C1 segment of cervical spinal cord (tissue), 14 donors: ENCODE data around the gene KIRREL1.

Experiments used
- DNase-seq, 14 donors: peaks; one replicate each; lab custom pipeline; 2025; lab: John Stamatoyannopoulos, UW

KIRREL1 gene

GRCh38 chr1:158071138-158071537 is 77.7 kb downstream of the KIRREL1 start:
- DNase-seq = no peak

DNA sequence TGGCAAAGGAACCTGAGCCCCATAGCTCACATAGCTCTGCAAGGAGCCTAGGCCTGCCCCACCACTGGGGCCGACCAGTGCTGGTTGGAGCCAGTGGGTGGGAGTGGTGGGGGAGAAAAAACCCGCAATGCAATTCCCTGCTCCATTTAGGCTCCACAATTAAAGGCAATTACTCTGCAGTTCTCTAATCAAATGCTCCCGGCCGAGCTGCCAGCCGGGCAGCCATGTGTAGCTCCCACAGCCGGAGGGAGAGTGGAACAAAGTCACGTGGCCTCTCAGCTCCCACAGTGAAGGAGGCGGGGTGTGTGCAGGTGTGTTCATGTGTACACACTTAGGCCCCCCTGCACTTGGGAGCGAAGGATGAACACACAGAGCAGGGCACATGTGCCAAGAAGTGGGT is 81.6 kb downstream of the KIRREL1 start:
- DNase-seq = no peak

DNA sequence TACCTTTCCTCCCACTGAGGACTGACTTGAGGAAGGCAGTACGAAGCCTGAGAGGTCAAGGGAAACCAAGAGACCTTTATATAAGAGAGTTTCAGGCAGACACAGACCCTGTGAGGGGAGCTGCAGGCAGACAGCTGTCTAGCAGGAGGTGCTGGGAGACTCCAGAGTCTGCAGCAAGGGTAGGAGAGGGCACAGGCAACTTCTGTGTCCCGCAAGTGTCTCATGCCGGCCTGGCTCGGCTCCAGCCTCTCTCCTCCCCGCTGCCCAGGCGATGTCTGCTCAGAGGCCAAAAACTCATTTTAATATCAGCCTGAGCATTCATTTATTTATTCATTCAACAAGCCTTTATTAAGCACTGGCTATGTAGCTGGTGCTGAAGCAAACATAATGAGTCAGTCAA is 83.0 kb downstream of the KIRREL1 start:
- peak in 1 of 14 donors; percentile 10 for DNase-seq

DNA sequence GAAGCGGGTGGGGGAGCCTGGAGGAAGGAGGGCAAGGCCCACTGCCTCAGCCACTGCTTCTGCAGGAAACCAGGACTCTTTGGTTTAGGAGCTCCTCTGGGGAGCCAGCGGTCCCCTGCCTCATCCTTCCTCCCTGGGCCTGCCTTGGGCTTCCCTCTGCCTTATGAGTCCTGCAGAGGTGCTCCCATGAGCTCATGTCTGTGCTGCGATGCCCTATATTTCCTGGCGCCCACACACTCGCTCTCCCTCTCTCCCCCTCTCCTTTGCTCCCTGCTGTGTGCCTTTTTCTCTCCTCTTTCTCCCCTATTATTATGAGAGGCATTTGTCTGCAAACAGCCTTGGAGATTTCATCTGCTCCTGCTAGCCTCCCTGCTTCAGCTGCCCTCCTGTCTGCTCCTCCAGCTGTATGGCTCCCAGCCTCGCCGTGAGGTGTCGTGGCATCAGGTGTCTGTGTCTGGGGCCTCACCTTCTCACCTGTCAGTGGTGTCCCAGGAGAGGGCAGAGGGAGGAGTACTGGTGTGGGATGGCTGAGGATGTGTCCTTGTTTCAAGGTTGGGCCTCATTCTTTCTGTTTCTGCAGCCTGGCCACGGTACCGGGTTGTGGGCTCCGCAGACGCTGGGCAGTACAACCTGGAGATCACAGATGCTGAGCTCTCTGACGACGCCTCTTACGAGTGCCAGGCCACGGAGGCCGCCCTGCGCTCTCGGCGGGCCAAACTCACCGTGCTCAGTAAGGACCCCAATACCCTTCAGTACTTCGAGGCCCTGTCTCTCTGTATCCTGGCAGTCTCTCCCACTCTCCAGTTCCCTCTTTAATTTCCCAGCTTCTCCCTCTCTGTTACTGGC is 84.2 kb downstream of the KIRREL1 start:
- DNase-seq = no peak

- DNase-seq = no peak
Observed at GRCh38 chr1:158078569-158079080, 85.2 kb downstream of the KIRREL1 start.

DNA sequence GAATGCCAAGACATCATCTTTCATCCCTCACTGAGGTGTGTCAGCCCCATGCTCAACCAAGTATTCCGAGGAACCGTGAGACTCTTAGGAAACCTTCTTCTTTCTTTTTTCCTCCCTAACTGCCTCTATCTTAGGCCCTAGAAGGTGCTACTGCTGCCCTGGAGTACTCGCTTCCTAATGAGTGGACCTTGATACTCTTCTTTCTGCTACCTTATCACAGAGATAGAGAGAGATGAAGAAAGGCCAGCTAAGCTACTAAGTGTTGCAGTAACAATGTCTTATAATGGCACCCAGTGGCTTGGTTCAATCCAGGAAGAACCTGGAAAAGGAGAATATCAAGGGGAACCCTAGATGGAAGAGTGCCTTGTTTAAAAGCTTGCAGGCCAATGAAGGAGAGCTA is 86.6 kb downstream of the KIRREL1 start:
- DNase-seq = no peak

- no peak for DNase-seq
Observed at GRCh38 chr1:158084336-158084735, 90.9 kb downstream of the KIRREL1 start.

- DNase-seq = no peak
Observed at GRCh38 chr1:158084747-158085146, 91.3 kb downstream of the KIRREL1 start.

DNA sequence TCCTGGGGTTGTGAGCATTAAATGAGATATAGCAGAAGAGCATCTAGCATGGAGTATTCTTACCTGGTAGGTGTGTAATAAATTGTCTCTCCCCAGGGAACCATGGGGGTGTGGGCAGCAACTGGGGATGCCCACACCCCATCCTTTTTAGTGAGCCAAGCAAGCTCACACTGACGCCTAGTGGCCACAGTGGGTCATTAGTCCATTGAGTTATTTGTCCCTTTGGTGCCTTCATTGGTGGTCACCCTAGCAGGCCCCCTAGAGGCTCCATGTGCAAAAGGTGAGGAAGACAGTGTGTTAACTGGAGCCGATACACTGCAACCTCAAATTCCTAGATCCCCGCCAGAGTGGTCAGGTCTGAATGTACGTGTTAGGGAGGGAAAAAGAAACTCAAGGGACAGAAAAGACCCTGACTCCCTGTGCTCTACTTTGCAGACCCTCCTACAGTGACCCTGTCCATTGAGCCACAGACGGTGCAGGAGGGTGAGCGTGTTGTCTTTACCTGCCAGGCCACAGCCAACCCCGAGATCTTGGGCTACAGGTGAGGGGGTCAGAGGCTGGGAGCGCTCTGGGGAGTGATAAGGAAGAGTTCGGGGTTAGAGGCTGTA is 94.0 kb downstream of the KIRREL1 start:
- peak in 4 of 14 donors; percentile 1 to 34 (median 11) for DNase-seq

DNA sequence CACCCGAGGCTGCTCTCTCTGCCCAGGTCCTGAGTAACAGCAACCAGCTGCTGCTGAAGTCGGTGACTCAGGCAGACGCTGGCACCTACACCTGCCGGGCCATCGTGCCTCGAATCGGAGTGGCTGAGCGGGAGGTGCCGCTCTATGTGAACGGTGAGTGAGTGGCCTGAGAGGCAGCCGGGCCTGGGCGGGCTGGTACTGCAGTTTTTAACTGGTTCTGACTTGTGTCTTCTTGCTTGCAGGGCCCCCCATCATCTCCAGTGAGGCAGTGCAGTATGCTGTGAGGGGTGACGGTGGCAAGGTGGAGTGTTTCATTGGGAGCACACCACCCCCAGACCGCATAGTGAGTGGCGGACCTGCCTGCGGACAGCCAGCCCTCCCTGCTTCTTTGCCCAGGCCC is 96.0 kb downstream of the KIRREL1 start:
- no peak for DNase-seq

- DNase-seq = no peak
Observed at GRCh38 chr1:158089925-158090637, 96.6 kb downstream of the KIRREL1 start.

DNA sequence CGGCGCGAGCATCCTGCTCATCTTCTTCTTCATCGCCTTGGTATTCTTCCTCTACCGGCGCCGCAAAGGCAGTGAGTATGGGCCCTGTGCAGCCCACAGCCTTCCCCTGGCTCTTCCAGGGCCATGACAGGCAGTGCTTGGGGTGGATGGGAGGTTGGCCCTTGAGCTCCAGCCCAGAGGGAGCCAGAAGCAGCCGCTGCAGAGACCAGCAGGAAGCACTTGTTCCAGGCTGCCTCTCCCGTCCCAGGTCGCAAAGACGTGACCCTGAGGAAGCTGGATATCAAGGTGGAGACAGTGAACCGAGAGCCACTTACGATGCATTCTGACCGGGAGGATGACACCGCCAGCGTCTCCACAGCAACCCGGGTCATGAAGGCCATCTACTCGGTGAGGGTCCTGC is 99.9 kb downstream of the KIRREL1 start:
- no peak for DNase-seq

GRCh38 chr1:158094571-158094970 is 101.1 kb downstream of the KIRREL1 start:
- DNase-seq = no peak

- no peak for DNase-seq
Observed at GRCh38 chr1:158095737-158096335, 102.4 kb downstream of the KIRREL1 start.

GRCh38 chr1:158098256-158098655 is 104.8 kb downstream of the KIRREL1 start:
- no peak for DNase-seq

DNA sequence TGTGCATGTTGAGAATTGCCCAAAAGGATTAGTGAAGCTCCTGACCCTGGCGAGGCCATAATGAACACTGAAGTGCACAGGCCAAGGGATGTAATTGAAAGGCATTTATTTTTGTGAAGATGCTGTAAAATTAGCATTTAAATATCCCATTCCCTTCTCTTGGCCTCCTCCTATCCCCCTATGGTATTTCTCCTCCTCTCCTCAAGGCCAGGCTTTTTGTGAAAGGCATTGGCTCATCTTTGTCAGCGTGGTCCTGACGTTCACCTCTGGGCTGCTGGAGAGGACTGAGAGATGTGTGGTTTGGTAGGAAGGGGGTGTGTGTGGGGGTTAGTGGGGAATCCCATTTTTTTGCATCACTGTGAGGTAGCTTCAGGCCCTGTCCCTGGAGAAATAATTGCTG is 105.7 kb downstream of the KIRREL1 start:
- DNase-seq = no peak

DNA sequence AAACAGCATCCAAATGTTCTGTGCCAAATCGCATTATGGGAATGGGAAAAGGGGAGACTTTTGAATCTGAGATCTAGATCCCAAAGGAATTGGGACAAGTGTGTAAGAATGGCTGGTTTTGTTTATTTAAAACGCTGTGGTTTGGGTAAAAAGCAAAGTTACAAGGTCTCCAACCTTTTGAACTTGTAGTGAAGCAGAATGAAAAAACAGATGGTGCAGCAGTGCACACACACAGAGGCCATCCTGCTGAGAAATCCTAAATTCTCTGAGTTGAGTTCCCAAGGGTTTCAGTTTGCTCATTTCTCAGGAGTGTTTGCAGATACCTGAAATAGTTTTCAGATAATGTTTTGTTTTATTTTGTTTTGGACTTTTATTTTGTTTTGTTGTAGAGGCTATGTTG is 107.1 kb downstream of the KIRREL1 start:
- DNase-seq = no peak

GRCh38 chr1:158101455-158101854 is 108.0 kb downstream of the KIRREL1 start:
- no peak for DNase-seq

DNA sequence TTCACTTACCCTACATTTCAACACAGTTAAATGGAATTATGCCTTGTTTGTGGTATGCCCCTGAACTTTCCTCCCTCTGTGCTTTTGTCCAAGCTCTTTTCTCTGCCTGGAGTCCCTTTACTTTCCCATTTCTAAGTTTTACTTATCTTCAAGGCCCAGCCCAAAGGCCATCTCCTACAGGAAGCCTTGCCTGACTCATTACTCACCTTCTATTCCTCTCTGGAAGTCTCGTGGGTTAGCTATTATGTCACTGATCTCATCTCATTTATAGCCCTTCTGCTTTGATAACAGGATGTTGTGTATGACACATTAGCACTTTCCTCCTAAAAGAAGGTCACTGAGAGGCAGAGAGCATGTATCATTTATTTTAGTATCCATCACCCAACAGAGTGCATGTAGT is 108.5 kb downstream of the KIRREL1 start:
- no peak for DNase-seq

GRCh38 chr1:158102881-158103674 is 109.6 kb downstream of the KIRREL1 start:
- no peak for DNase-seq

- DNase-seq = no peak
Observed at GRCh38 chr1:158103861-158104522, 110.5 kb downstream of the KIRREL1 start.
